HEK293 (cell line): ENCODE results near the gene BCL11B.

ENCODE experiments used
- FEZF1 ChIP-seq: fragments of 450-650 bp; formaldehyde crosslinking; IDR thresholded peaks from 2 replicates; pipeline ENCODE4 v1.5.1; 2016; ENCODE audit warnings: missing biosample characterization, missing genetic modification characterization
- GLIS2 ChIP-seq: fragments of 450-650 bp; formaldehyde crosslinking; IDR thresholded peaks from 2 replicates; pipeline ENCODE4 v1.5.1; 2016; ENCODE audit warnings: missing biosample characterization, missing genetic modification characterization
- IKZF3 ChIP-seq: fragments of 450-650 bp; IDR thresholded peaks from 2 replicates; pipeline ENCODE4 v1.5.0; 2018; ENCODE audit warnings: missing biosample characterization, mild to moderate bottlenecking, missing genetic modification characterization, moderate library complexity
- KLF9 ChIP-seq: fragments of 450-650 bp; formaldehyde crosslinking; IDR thresholded peaks from 2 replicates; pipeline ENCODE4 v1.5.1; 2016; ENCODE audit warnings: missing biosample characterization, missing genetic modification characterization, low read depth
- MYNN ChIP-seq: fragments of 450-650 bp; formaldehyde crosslinking; IDR thresholded peaks from 2 replicates; pipeline ENCODE4 v1.5.1; 2016; ENCODE audit warnings: missing biosample characterization, missing genetic modification characterization, borderline replicate concordance
- REPIN1 ChIP-seq: fragments of 450-650 bp; formaldehyde crosslinking; IDR thresholded peaks from 2 replicates; pipeline ENCODE4 v1.5.1; 2017; ENCODE audit warnings: missing biosample characterization, missing genetic modification characterization, low read depth
- SALL2 ChIP-seq: fragments of 450-650 bp; formaldehyde crosslinking; IDR thresholded peaks from 2 replicates; pipeline ENCODE4 v1.5.0; 2017; ENCODE audit warnings: missing biosample characterization, mild to moderate bottlenecking, missing genetic modification characterization, borderline replicate concordance
- SCRT1 ChIP-seq: fragments of 450-650 bp; formaldehyde crosslinking; IDR thresholded peaks from 2 replicates; pipeline ENCODE4 v1.5.1; 2016; ENCODE audit warnings: missing biosample characterization, missing genetic modification characterization, borderline replicate concordance
- TCF7L2 ChIP-seq: IDR thresholded peaks from 2 replicates; pipeline ENCODE4 v1.6.1; 2011; ENCODE audit warnings: low read depth, mild to moderate bottlenecking, inconsistent platforms, low read length, moderate library complexity, borderline replicate concordance
- ZBTB1 ChIP-seq: fragments of 450-650 bp; formaldehyde crosslinking; IDR thresholded peaks from 2 replicates; pipeline ENCODE4 v1.5.1; 2016; ENCODE audit warnings: missing biosample characterization, missing genetic modification characterization
- ZBTB8A ChIP-seq: fragments of 450-650 bp; formaldehyde crosslinking; IDR thresholded peaks from 2 replicates; pipeline ENCODE4 v1.5.1; 2016; ENCODE audit warnings: missing biosample characterization, missing genetic modification characterization
- ZNF10 ChIP-seq: fragments of 450-650 bp; formaldehyde crosslinking; IDR thresholded peaks from 2 replicates; pipeline ENCODE4 v1.5.1; 2017; ENCODE audit warnings: missing biosample characterization, missing genetic modification characterization
- ZNF132 ChIP-seq: fragments of 450-650 bp; formaldehyde crosslinking; IDR thresholded peaks from 2 replicates; pipeline ENCODE4 v1.5.1; 2017; ENCODE audit warnings: missing biosample characterization, missing genetic modification characterization, borderline replicate concordance
- ZNF174 ChIP-seq: fragments of 450-650 bp; formaldehyde crosslinking; IDR thresholded peaks from 2 replicates; pipeline ENCODE4 v1.5.0; 2017; ENCODE audit warnings: missing biosample characterization, mild to moderate bottlenecking, missing genetic modification characterization
- ZNF211 ChIP-seq: fragments of 450-650 bp; formaldehyde crosslinking; IDR thresholded peaks from 2 replicates; pipeline ENCODE4 v1.5.1; 2016; ENCODE audit warnings: low read depth, missing biosample characterization, missing genetic modification characterization
- ZNF37A ChIP-seq: fragments of 450-650 bp; IDR thresholded peaks from 2 replicates; pipeline ENCODE4 v1.5.1; 2018; ENCODE audit warnings: missing biosample characterization, missing genetic modification characterization
- ZNF501 ChIP-seq: fragments of 450-650 bp; formaldehyde crosslinking; IDR thresholded peaks from 2 replicates; pipeline ENCODE4 v1.5.1; 2016; ENCODE audit warnings: missing biosample characterization, missing genetic modification characterization
- ZNF521 ChIP-seq: fragments of 450-650 bp; formaldehyde crosslinking; IDR thresholded peaks from 2 replicates; pipeline ENCODE4 v1.5.1; 2017; ENCODE audit warnings: missing biosample characterization, mild to moderate bottlenecking, missing genetic modification characterization
- ZNF544 ChIP-seq: fragments of 450-650 bp; formaldehyde crosslinking; IDR thresholded peaks from 2 replicates; pipeline ENCODE4 v1.5.0; 2017; ENCODE audit warnings: missing biosample characterization, missing genetic modification characterization
- ZNF549 ChIP-seq: fragments of 450-650 bp; IDR thresholded peaks from 2 replicates; pipeline ENCODE4 v1.5.1; 2018; ENCODE audit warnings: missing biosample characterization, missing genetic modification characterization, mild to moderate bottlenecking, inconsistent platforms, moderate library complexity
- ZNF555 ChIP-seq: fragments of 450-650 bp; formaldehyde crosslinking; conservative IDR thresholded peaks from 2 replicates; pipeline ENCODE4 v1.5.1; 2017; ENCODE audit warnings: missing biosample characterization, mild to moderate bottlenecking, missing genetic modification characterization, inconsistent platforms
- ZNF600 ChIP-seq: fragments of 450-650 bp; formaldehyde crosslinking; IDR thresholded peaks from 2 replicates; pipeline ENCODE4 v1.5.1; 2016; ENCODE audit warnings: missing biosample characterization, missing genetic modification characterization
- ZNF626 ChIP-seq: fragments of 450-650 bp; sonication (Bioruptor Pico); formaldehyde crosslinking; IDR thresholded peaks from 2 replicates; pipeline ENCODE4 v1.5.1; 2018; ENCODE audit warnings: missing biosample characterization, missing genetic modification characterization, inconsistent platforms
- ZNF670 ChIP-seq: fragments of 450-650 bp; formaldehyde crosslinking; IDR thresholded peaks from 2 replicates; pipeline ENCODE4 v1.5.1; 2016; ENCODE audit warnings: missing biosample characterization, missing genetic modification characterization, low read depth
- ZNF785 ChIP-seq: fragments of 450-650 bp; formaldehyde crosslinking; IDR thresholded peaks from 2 replicates; pipeline ENCODE4 v1.5.1; 2016; ENCODE audit warnings: missing biosample characterization, missing genetic modification characterization
- TF ChIP-seq, protein P1 (sequence below): fragments of 450-650 bp; formaldehyde crosslinking; IDR thresholded peaks from 2 replicates; pipeline ENCODE4 v1.5.1; 2016; ENCODE audit warnings: missing biosample characterization, missing genetic modification characterization
- TF ChIP-seq, protein P2 (sequence below): fragments of 450-650 bp; formaldehyde crosslinking; IDR thresholded peaks from 2 replicates; pipeline ENCODE4 v1.5.1; 2016; ENCODE audit warnings: missing biosample characterization, missing genetic modification characterization
- TF ChIP-seq, protein P3 (sequence below): fragments of 450-650 bp; formaldehyde crosslinking; IDR thresholded peaks from 2 replicates; pipeline ENCODE4 v1.5.1; 2016; ENCODE audit warnings: missing biosample characterization, missing genetic modification characterization
- TF ChIP-seq, protein P4 (sequence below): fragments of 450-650 bp; formaldehyde crosslinking; IDR thresholded peaks from 2 replicates; pipeline ENCODE4; 2016; ENCODE audit warnings: missing biosample characterization, missing genetic modification characterization
- TF ChIP-seq, protein P5 (sequence below): fragments of 450-650 bp; formaldehyde crosslinking; IDR thresholded peaks from 2 replicates; pipeline ENCODE4 v1.5.1; 2016; ENCODE audit warnings: missing biosample characterization, missing genetic modification characterization

BCL11B gene

DNA sequence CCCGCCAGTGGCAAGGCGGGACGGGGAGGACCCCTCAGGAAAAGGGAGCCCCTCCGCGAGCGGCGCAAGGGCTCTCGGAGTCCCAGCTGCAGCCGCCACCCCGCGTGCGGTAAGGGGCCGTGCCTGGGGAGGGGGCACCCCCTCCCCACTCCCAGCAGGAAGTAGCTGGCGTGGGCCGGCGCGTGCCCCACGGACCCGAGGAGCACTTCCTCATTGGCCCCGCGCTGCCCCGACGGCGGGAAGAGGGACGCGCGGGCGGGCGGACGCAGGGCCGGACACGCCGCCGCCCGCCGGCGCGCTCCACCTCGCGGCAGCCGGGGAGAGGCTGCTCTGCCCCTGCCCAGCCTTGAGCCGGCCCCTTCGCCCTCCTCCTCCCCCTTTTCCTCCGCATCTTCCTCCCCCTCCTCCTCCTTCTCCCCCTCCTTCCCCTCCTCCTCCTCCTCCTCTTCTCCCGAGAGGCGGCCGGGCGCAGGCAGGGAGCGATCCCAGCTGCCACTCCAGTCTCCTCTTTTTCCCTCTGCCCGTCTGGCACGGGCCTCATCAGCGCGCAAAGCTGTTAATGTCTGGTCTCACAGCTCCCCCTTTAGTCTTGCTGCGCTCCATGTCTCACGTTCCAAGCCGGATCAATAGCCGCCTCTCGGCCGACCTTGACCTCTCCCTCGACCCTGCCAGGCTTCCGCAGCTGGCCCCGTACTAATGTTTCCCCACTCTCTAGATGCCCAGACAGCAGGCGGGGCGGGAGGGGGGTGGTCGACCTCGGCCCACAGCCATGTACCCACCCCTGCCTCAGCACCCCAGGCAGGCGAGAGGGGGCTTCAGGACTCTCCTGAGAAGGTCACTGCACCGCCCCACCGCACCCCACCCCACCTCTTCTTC is 2.6 kb upstream of the BCL11B start (continued):
- peak; percentile 90 for TF ChIP-seq ZBTB8A
- TF ChIP-seq GLIS2 (tag by site-specific recombination) = peak; percentile 47; the same call in 1 of the 2 replicates
- TF ChIP-seq ZNF785 (tag by site-specific recombination) = peak; percentile 80
- 0 out of 2 replicates have a peak, but pooled peaks have one; percentile 28 for TF ChIP-seq ZNF37A
- TF ChIP-seq, protein P1, sequence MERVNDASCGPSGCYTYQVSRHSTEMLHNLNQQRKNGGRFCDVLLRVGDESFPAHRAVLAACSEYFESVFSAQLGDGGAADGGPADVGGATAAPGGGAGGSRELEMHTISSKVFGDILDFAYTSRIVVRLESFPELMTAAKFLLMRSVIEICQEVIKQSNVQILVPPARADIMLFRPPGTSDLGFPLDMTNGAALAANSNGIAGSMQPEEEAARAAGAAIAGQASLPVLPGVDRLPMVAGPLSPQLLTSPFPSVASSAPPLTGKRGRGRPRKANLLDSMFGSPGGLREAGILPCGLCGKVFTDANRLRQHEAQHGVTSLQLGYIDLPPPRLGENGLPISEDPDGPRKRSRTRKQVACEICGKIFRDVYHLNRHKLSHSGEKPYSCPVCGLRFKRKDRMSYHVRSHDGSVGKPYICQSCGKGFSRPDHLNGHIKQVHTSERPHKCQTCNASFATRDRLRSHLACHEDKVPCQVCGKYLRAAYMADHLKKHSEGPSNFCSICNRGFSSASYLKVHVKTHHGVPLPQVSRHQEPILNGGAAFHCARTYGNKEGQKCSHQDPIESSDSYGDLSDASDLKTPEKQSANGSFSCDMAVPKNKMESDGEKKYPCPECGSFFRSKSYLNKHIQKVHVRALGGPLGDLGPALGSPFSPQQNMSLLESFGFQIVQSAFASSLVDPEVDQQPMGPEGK (tag by site-specific recombination) = peak; percentile 95
- no peak for TF ChIP-seq ZNF555 (tag by site-specific recombination)
- no peak for TF ChIP-seq ZBTB1 (tag by site-specific recombination)
- TF ChIP-seq, protein P2, sequence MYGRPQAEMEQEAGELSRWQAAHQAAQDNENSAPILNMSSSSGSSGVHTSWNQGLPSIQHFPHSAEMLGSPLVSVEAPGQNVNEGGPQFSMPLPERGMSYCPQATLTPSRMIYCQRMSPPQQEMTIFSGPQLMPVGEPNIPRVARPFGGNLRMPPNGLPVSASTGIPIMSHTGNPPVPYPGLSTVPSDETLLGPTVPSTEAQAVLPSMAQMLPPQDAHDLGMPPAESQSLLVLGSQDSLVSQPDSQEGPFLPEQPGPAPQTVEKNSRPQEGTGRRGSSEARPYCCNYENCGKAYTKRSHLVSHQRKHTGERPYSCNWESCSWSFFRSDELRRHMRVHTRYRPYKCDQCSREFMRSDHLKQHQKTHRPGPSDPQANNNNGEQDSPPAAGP (tag by site-specific recombination) = peak; percentile 99
- TF ChIP-seq ZNF521 (tag by site-specific recombination) = no peak
- TF ChIP-seq SALL2 (tag by site-specific recombination) = no peak
- TF ChIP-seq IKZF3 (tag by site-specific recombination) = peak; percentile 98
- TF ChIP-seq, protein P3, sequence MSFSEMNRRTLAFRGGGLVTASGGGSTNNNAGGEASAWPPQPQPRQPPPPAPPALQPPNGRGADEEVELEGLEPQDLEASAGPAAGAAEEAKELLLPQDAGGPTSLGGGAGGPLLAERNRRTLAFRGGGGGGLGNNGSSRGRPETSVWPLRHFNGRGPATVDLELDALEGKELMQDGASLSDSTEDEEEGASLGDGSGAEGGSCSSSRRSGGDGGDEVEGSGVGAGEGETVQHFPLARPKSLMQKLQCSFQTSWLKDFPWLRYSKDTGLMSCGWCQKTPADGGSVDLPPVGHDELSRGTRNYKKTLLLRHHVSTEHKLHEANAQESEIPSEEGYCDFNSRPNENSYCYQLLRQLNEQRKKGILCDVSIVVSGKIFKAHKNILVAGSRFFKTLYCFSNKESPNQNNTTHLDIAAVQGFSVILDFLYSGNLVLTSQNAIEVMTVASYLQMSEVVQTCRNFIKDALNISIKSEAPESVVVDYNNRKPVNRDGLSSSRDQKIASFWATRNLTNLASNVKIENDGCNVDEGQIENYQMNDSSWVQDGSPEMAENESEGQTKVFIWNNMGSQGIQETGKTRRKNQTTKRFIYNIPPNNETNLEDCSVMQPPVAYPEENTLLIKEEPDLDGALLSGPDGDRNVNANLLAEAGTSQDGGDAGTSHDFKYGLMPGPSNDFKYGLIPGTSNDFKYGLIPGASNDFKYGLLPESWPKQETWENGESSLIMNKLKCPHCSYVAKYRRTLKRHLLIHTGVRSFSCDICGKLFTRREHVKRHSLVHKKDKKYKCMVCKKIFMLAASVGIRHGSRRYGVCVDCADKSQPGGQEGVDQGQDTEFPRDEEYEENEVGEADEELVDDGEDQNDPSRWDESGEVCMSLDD = peak; percentile 55; the same call in 1 of the 2 replicates
- TF ChIP-seq KLF9 = peak; percentile 73
- TF ChIP-seq ZNF600 (tag by site-specific recombination) = peak; percentile 87
- no peak for TF ChIP-seq ZNF174 (tag by site-specific recombination)
- TF ChIP-seq ZNF132 (tag by site-specific recombination) = no peak
- TF ChIP-seq, protein P4, sequence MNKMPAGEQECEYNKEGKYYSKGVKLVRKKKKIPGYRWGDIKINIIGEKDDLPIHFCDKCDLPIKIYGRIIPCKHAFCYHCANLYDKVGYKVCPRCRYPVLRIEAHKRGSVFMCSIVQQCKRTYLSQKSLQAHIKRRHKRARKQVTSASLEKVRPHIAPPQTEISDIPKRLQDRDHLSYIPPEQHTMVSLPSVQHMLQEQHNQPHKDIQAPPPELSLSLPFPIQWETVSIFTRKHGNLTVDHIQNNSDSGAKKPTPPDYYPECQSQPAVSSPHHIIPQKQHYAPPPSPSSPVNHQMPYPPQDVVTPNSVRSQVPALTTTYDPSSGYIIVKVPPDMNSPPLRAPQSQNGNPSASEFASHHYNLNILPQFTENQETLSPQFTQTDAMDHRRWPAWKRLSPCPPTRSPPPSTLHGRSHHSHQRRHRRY (tag by site-specific recombination) = no peak
- no peak for TF ChIP-seq SCRT1 (tag by site-specific recombination)
- peak; percentile 58; the same call in 1 of the 2 replicates for TF ChIP-seq ZNF10 (tag by site-specific recombination)
- no peak for TF ChIP-seq ZNF626
- peak; percentile 92 for TF ChIP-seq ZNF501 (tag by site-specific recombination)
- TF ChIP-seq ZNF670 (tag by site-specific recombination) = no peak
- TF ChIP-seq FEZF1 = peak; percentile 23; the same call in 1 of the 2 replicates
- TF ChIP-seq, protein P5, sequence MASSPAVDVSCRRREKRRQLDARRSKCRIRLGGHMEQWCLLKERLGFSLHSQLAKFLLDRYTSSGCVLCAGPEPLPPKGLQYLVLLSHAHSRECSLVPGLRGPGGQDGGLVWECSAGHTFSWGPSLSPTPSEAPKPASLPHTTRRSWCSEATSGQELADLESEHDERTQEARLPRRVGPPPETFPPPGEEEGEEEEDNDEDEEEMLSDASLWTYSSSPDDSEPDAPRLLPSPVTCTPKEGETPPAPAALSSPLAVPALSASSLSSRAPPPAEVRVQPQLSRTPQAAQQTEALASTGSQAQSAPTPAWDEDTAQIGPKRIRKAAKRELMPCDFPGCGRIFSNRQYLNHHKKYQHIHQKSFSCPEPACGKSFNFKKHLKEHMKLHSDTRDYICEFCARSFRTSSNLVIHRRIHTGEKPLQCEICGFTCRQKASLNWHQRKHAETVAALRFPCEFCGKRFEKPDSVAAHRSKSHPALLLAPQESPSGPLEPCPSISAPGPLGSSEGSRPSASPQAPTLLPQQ (tag by site-specific recombination) = peak; percentile 88
- no peak for TF ChIP-seq ZNF549 (tag by site-specific recombination)
- TF ChIP-seq ZNF211 (tag by site-specific recombination) = no peak
- no peak for TF ChIP-seq REPIN1
- TF ChIP-seq ZNF544 (tag by site-specific recombination) = no peak
- TF ChIP-seq TCF7L2 = no peak
- no peak for TF ChIP-seq MYNN (tag by site-specific recombination)
